ENCODE measurements around the gene RORC. TPM values are rescaled to one million over a fixed set of nuclear protein-coding genes. Genes with fewer than 3 reads are reported as not detected.
"Not testable (repeated sequence)": the region's sequence is repeated elsewhere in the genome, so short reads cannot be mapped to it uniquely, and the experiment has no call there.

Gene RORC
- total RNA-seq, 1 donor from 2014 or later = under 0.01 TPM

GRCh38 chr1:151803915-151804314 is 27.7 kb downstream of the RORC start:
- no peak for DNase-seq

GRCh38 chr1:151803164-151803563 is 28.4 kb downstream of the RORC start:
- DNase-seq = no peak

- no peak for DNase-seq
Measured at GRCh38 chr1:151802372-151802771, 29.2 kb downstream of the RORC start.

- no peak for DNase-seq
Measured at GRCh38 chr1:151801846-151802245, 29.8 kb downstream of the RORC start.

GRCh38 chr1:151801310-151801820 is 30.2 kb downstream of the RORC start:
- DNase-seq = no peak

GRCh38 chr1:151800830-151801229 is 30.8 kb downstream of the RORC start:
- no peak for DNase-seq

- no peak for DNase-seq
Measured at GRCh38 chr1:151799179-151800022, 32.2 kb downstream of the RORC start.

GRCh38 chr1:151798571-151798970 is 33.0 kb downstream of the RORC start:
- DNase-seq = no peak

- peak; percentile 49 for DNase-seq
Measured at GRCh38 chr1:151790940-151791651, 40.5 kb downstream of the RORC start.

GRCh38 chr1:151790071-151790939 is 41.3 kb downstream of the RORC start, which contains the start of gene TDRKH:
Gene TDRKH, minus strand, starts transcription at chr1:151790500. Its CDS starts 7,478 bp downstream, at chr1:151783022.
- DNase-seq = peak; percentile 100

GRCh38 chr1:151787689-151788088 is 43.9 kb downstream of the RORC start:
- DNase-seq = no peak

- no peak for DNase-seq
Measured at GRCh38 chr1:151783796-151784195, 47.8 kb downstream of the RORC start.

- DNase-seq = no peak
Measured at GRCh38 chr1:151782741-151783140, 48.9 kb downstream of the RORC start.

- DNase-seq = not testable (repeated sequence)
Measured at GRCh38 chr1:151782026-151782425, 49.6 kb downstream of the RORC start.

GRCh38 chr1:151780736-151781135 is 50.9 kb downstream of the RORC start:
- DNase-seq = not testable (repeated sequence)

- no peak for DNase-seq
Measured at GRCh38 chr1:151779852-151780251, 51.8 kb downstream of the RORC start.

- no peak for DNase-seq
Measured at GRCh38 chr1:151777317-151777716, 54.3 kb downstream of the RORC start.

GRCh38 chr1:151776665-151777062 is 54.9 kb downstream of the RORC start:
- DNase-seq = no peak

- no peak for DNase-seq
Measured at GRCh38 chr1:151775894-151776664, 55.5 kb downstream of the RORC start.

GRCh38 chr1:151774256-151774922 is 57.2 kb downstream of the RORC start:
- no peak for DNase-seq

GRCh38 chr1:151773702-151774101 is 57.9 kb downstream of the RORC start:
- DNase-seq = no peak

Measured in dermis blood vessel endothelial cell (primary cell).